Mammary epithelial cell (primary cell): ENCODE data around the gene KATNAL2.
"Not testable (repeated sequence)": the region's sequence is repeated elsewhere in the genome, so short reads cannot be mapped to it uniquely, and the experiment has no call there.

ENCODE experiments used
- EZH2 ChIP-seq: IDR thresholded peaks from 2 replicates; pipeline ENCODE4 v1.6.1; 2012; ENCODE audit warnings: low read length, inconsistent platforms, borderline replicate concordance
- TF ChIP-seq, protein P1 (sequence below), 2 donors: IDR thresholded peaks in 1 of 2; conservative IDR thresholded peaks in 1 of 2; 2 replicates each; pipeline ENCODE4 v1.5.1; 2011 to 2012; ENCODE audit warnings: inconsistent platforms in 2 of 2, low read length in 2 of 2, mild to moderate bottlenecking in 2 of 2, control low read depth in 1 of 2, low read depth in 1 of 2; ENCODE audit not compliant: insufficient read depth in 1 of 2; ENCODE audit errors: extremely low read depth in 1 of 2

DNA sequence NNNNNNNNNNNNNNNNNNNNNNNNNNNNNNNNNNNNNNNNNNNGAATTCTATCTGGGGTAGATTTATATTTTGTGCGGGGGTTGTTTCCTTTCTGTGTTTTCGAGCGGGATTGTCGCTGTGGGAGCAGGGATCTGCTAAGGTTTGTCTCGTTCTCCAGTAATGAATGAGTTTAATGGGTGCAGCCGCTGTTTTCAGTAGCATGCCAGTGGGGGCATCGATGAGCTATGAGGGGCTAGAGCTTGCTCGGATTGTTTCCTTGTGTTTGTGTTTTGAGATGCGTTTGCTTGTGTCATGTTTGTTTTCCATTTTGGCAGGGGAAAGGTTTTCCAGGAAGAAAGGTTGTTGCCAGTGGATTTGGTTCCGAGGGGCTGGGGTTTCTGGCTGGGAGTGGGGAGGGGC, 102.5 kb downstream of the KATNAL2 start:
- TF ChIP-seq, protein P1, sequence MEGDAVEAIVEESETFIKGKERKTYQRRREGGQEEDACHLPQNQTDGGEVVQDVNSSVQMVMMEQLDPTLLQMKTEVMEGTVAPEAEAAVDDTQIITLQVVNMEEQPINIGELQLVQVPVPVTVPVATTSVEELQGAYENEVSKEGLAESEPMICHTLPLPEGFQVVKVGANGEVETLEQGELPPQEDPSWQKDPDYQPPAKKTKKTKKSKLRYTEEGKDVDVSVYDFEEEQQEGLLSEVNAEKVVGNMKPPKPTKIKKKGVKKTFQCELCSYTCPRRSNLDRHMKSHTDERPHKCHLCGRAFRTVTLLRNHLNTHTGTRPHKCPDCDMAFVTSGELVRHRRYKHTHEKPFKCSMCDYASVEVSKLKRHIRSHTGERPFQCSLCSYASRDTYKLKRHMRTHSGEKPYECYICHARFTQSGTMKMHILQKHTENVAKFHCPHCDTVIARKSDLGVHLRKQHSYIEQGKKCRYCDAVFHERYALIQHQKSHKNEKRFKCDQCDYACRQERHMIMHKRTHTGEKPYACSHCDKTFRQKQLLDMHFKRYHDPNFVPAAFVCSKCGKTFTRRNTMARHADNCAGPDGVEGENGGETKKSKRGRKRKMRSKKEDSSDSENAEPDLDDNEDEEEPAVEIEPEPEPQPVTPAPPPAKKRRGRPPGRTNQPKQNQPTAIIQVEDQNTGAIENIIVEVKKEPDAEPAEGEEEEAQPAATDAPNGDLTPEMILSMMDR (conservative IDR thresholded peaks at IDR 0.05 in 1 of 2, IDR thresholded peaks at IDR 0.05 in 1 of 2; ENCODE audit: extremely low read depth in 1 of 2, insufficient read depth in 1 of 2, low read depth in 1 of 2, low read length in 2 of 2) = not testable (repeated sequence)
- not testable (repeated sequence) for TF ChIP-seq EZH2
